ENCODE results near the gene ILF3. TPM values are rescaled to one million over a fixed set of nuclear protein-coding genes. Genes with fewer than 3 reads are reported as not detected.
A peak's percentile ranks its signal among the peaks of the same experiment; 100 is the strongest.

The ILF3 gene
- 100 to 1,000 TPM; 407 to 408 TPM for total RNA-seq

- peak; percentile 100 for DNase-seq
- ChIA-PET POLR2A (interaction anchor here (0.9 to 1.9 kb wide), 6 partner anchors 10 to 103 kb away, joined by 3 to 13 read pairs (median 4); no protein-coding TSS in a partner anchor), CTCF (interaction anchor here (1.0 to 13.9 kb wide), 4 partner anchors 46 to 170 kb away, joined by 3 to 421 read pairs (median 6); no protein-coding TSS in a partner anchor)
- peak; percentile 79 for ATAC-seq
- Mint-ChIP-seq H3K4me3 (peak within 1 kb of the TSS; percentile 84), H3K4me1 (ENCODE audit: low read depth) (peaks cover 38% of the 10 kb centered on the region), H3K27ac (peak within 1 kb of the TSS; percentile 94), H3K27me3 (ENCODE audit: low read depth) (no peaks in the 10 kb centered on the region), H3K36me3 (ENCODE audit: low read depth) (peaks cover 39% of the 10 kb centered on the region), H3K9me3 (ENCODE audit: insufficient read depth) (no peaks in the 10 kb centered on the region)
Observed at GRCh38 chr19:10653732-10654609, at the start of gene ILF3. TSS of gene ILF3 (plus strand) at chr19:10654346. CDS start at chr19:10670606, 16,260 bp downstream.

- peak; percentile 34 for DNase-seq
- Mint-ChIP-seq H3K27ac (peak overlapping the region; percentile 100), H3K36me3 (ENCODE audit: low read depth) (peaks cover 16% of the 10 kb centered on the region), H3K9me3 (ENCODE audit: insufficient read depth) (no peaks in the 10 kb centered on the region), H3K4me3 (peak overlapping the region; percentile 94), H3K4me1 (ENCODE audit: low read depth) (peaks cover 26% of the 10 kb centered on the region), H3K27me3 (ENCODE audit: low read depth) (peaks cover 5% of the 10 kb centered on the region)
- ChIA-PET POLR2A (interaction anchor here (0.6 to 3.8 kb wide), 19 partner anchors 7 to 199 kb away, joined by 3 to 35 read pairs (median 5); partner anchors contain the start of gene SLC44A2), CTCF (interaction anchor here (0.9 to 6.5 kb wide), 9 partner anchors 9 to 113 kb away, joined by 3 to 70 read pairs (median 3); partner anchors contain the start of genes DNM2 and QTRT1)
- no peak for ATAC-seq
Observed at GRCh38 chr19:10604460-10604980, 49.6 kb upstream of the ILF3 start.

DNA sequence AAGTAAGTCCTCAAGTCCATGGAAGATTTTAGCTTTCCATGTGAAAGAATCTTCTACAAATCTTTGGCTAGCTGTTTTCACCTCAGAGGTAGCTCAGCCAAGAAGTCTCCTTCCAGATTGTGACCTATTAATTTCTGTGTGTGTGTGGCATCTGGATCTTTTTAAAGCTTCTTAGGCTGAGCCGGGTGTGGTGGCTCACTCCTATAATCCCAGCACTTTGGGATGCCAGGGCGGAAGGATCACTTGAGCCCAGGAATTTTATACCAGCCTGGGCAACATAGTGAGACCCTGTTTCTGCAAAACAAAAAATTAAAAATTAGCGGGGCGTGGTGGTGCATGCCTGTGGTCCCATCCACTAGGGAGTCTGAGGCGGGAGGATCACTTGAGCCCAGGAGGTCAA lies 42.2 kb upstream of the ILF3 start:
- ChIA-PET CTCF (interaction anchor here (2.2 to 3.6 kb wide), 2 partner anchors 31 to 33 kb away, joined by 10 to 14 read pairs; no protein-coding TSS in a partner anchor), POLR2A (interaction anchor here (0.6 to 2.0 kb wide), 4 partner anchors 8 to 37 kb away, joined by 3 to 10 read pairs (median 4); no protein-coding TSS in a partner anchor)
- Mint-ChIP-seq H3K4me3 (no peak overlapping the region), H3K27me3 (ENCODE audit: low read depth) (no peaks in the 10 kb centered on the region), H3K27ac (no peak overlapping the region), H3K9me3 (ENCODE audit: insufficient read depth) (no peaks in the 10 kb centered on the region), H3K36me3 (ENCODE audit: low read depth) (peaks cover 18% of the 10 kb centered on the region), H3K4me1 (ENCODE audit: low read depth) (peaks cover 24% of the 10 kb centered on the region)
- no peak for ATAC-seq
- no peak for DNase-seq

- Mint-ChIP-seq H3K36me3 (ENCODE audit: low read depth) (peaks cover 18% of the 10 kb centered on the region), H3K27me3 (ENCODE audit: low read depth) (no peaks in the 10 kb centered on the region), H3K27ac (peak overlapping the region; percentile 55), H3K4me1 (ENCODE audit: low read depth) (peaks cover 26% of the 10 kb centered on the region), H3K9me3 (ENCODE audit: insufficient read depth) (no peaks in the 10 kb centered on the region), H3K4me3 (no peak overlapping the region)
- DNase-seq: no peak
- POLR2A ChIA-PET: interaction anchor here (0.6 to 2.0 kb wide), 2 partner anchors 9 to 10 kb away, joined by 3 to 10 read pairs; no protein-coding TSS in a partner anchor
- no peak for ATAC-seq
- CTCF ChIA-PET: interaction anchor here (2.2 to 3.6 kb wide), 2 partner anchors 32 kb away, joined by 10 to 14 read pairs; no protein-coding TSS in a partner anchor
Observed at GRCh38 chr19:10612499-10613119, 41.5 kb upstream of the ILF3 start.

- DNase-seq: no peak
- ATAC-seq: no peak
- POLR2A ChIA-PET: interaction anchor here (0.6 to 1.7 kb wide), 3 partner anchors 12 to 38 kb away, joined by 3 to 11 read pairs (median 3); no protein-coding TSS in a partner anchor
- CTCF ChIA-PET: interaction anchor here (0.7 to 1.3 kb wide), 4 partner anchors 19 to 102 kb away, joined by 3 to 4 read pairs (median 3); partner anchors contain the start of gene DNM2
- H3K27ac Mint-ChIP-seq: peak overlapping the region; percentile 80
- peaks cover 22% of the 10 kb centered on the region for H3K36me3 Mint-ChIP-seq (ENCODE audit: low read depth)
- peak overlapping the region; percentile 18 for H3K4me3 Mint-ChIP-seq
- no peaks in the 10 kb centered on the region for H3K9me3 Mint-ChIP-seq (ENCODE audit: insufficient read depth)
- H3K27me3 Mint-ChIP-seq (ENCODE audit: low read depth): no peaks in the 10 kb centered on the region
- H3K4me1 Mint-ChIP-seq (ENCODE audit: low read depth): peaks cover 35% of the 10 kb centered on the region
Observed at GRCh38 chr19:10615429-10616023, 38.6 kb upstream of the ILF3 start.

GRCh38 chr19:10617409-10618121 lies 36.6 kb upstream of the ILF3 start:
- peaks cover 36% of the 10 kb centered on the region for H3K36me3 Mint-ChIP-seq (ENCODE audit: low read depth)
- no peak overlapping the region for H3K4me3 Mint-ChIP-seq
- no peaks in the 10 kb centered on the region for H3K27me3 Mint-ChIP-seq (ENCODE audit: low read depth)
- peak overlapping the region; percentile 27 for H3K27ac Mint-ChIP-seq
- no peak for ATAC-seq
- peaks cover 50% of the 10 kb centered on the region for H3K4me1 Mint-ChIP-seq (ENCODE audit: low read depth)
- ChIA-PET POLR2A (interaction anchor here (0.6 to 6.7 kb wide), 2 partner anchors 14 to 316 kb away, joined by 5 to 35 read pairs; no protein-coding TSS in a partner anchor), CTCF (interaction anchor here (1.4 kb wide), 1 partner anchor 36 kb away, joined by 10 read pairs; no protein-coding TSS in a partner anchor)
- DNase-seq: no peak
- no peaks in the 10 kb centered on the region for H3K9me3 Mint-ChIP-seq (ENCODE audit: insufficient read depth)

DNA sequence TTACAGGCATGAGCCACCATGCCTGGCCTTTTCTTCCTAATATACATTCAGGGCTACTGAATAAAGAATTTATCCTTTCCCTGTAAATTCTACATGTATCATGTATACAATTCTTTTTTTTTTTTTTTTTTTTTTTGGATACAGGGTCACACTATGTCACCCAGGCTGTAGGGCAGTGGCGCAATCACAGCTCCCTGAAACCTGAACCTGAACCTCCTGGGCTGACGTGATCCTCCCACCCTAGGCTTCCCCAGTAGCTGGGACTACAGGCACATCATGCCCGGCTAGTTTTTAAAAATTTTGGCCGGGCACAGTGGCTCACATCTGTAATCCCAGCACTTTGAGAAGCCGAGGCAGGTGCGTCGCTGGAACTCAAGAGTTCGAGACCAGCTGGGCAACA lies 35.3 kb upstream of the ILF3 start:
- Mint-ChIP-seq H3K27me3 (ENCODE audit: low read depth) (no peaks in the 10 kb centered on the region), H3K36me3 (ENCODE audit: low read depth) (peaks cover 28% of the 10 kb centered on the region), H3K27ac (no peak overlapping the region), H3K4me1 (ENCODE audit: low read depth) (peaks cover 49% of the 10 kb centered on the region), H3K4me3 (no peak overlapping the region), H3K9me3 (ENCODE audit: insufficient read depth) (no peaks in the 10 kb centered on the region)
- DNase-seq: no peak
- POLR2A ChIA-PET: interaction anchor here (6.7 kb wide), 1 partner anchor 16 kb away, joined by 35 read pairs; no protein-coding TSS in a partner anchor
- no peak for ATAC-seq
- CTCF ChIA-PET: interaction anchor here (1.1 to 1.2 kb wide), 2 partner anchors 26 to 38 kb away, joined by 3 to 4 read pairs; no protein-coding TSS in a partner anchor

DNA sequence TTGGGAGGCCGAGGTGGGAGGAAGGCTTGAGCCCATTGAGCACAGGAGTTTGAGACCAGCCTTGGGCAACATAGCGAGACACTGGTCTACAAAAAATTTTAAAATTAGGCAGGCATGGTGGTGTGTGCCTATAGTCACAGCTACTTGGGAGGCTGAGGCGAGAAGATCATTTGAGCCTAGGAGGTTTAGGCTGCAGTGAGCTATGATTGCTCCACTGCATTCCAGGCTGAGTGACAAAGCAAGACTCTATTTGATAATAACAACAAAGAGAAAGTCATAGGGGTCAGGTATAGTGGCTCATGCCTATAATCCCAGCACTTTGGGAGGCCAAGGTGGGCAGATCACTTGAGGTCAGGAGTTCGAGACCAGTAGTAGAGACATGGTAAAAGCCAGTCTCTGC lies 33.4 kb upstream of the ILF3 start:
- CTCF ChIA-PET: interaction anchor here (0.6 to 3.9 kb wide), 2 partner anchors 16 to 39 kb away, joined by 3 to 26 read pairs; no protein-coding TSS in a partner anchor
- H3K4me1 Mint-ChIP-seq (ENCODE audit: low read depth): peaks cover 49% of the 10 kb centered on the region
- ATAC-seq (no peak), DNase-seq (no peak)
- POLR2A ChIA-PET: interaction anchor here (6.7 kb wide), 1 partner anchor 18 kb away, joined by 35 read pairs; no protein-coding TSS in a partner anchor
- H3K9me3 Mint-ChIP-seq (ENCODE audit: insufficient read depth): no peaks in the 10 kb centered on the region
- H3K4me3 Mint-ChIP-seq: no peak overlapping the region
- no peaks in the 10 kb centered on the region for H3K27me3 Mint-ChIP-seq (ENCODE audit: low read depth)
- H3K36me3 Mint-ChIP-seq (ENCODE audit: low read depth): peaks cover 26% of the 10 kb centered on the region
- peak overlapping the region; percentile 76 for H3K27ac Mint-ChIP-seq

GRCh38 chr19:10621966-10622365 lies 32.2 kb upstream of the ILF3 start:
- H3K9me3 Mint-ChIP-seq (ENCODE audit: insufficient read depth): no peaks in the 10 kb centered on the region
- no peak overlapping the region for H3K4me3 Mint-ChIP-seq
- peaks cover 48% of the 10 kb centered on the region for H3K4me1 Mint-ChIP-seq (ENCODE audit: low read depth)
- ChIA-PET POLR2A (interaction anchor here (0.6 to 6.7 kb wide), 4 partner anchors 19 to 113 kb away, joined by 3 to 35 read pairs (median 4); no protein-coding TSS in a partner anchor), CTCF (interaction anchor here (1.1 to 3.9 kb wide), 3 partner anchors 22 to 40 kb away, joined by 4 to 26 read pairs (median 9); no protein-coding TSS in a partner anchor)
- no peak for DNase-seq
- peak overlapping the region; percentile 79 for H3K27ac Mint-ChIP-seq
- no peaks in the 10 kb centered on the region for H3K27me3 Mint-ChIP-seq (ENCODE audit: low read depth)
- peaks cover 28% of the 10 kb centered on the region for H3K36me3 Mint-ChIP-seq (ENCODE audit: low read depth)
- ATAC-seq: no peak

DNA sequence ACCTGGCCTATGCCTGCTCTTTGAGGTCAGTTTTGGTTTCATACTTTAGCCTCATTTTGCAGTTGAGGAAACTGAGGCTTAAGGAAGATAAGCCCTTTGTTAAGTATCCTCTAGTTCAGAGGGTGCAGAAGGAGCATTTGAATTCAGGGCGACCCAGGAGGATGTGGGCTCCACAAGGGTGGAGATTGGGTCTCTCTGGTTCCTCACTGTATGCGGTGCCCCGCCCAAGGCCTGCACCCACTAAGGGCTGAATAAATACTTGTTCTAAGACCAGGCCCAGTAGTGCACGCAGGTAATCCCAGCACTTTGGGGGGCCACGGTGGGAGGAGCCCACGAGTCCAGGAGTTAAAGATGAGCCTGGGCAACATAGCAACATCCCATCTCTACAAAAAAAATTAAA lies 29.6 kb upstream of the ILF3 start:
- peak overlapping the region; percentile 89 for H3K27ac Mint-ChIP-seq

More for the DNA sequence above, 29.6 kb upstream of the ILF3 start:
- ATAC-seq (peak; percentile 90), DNase-seq (peak; percentile 67)
- peak overlapping the region; percentile 34 for H3K4me3 Mint-ChIP-seq
- H3K9me3 Mint-ChIP-seq (ENCODE audit: insufficient read depth): no peaks in the 10 kb centered on the region
- H3K4me1 Mint-ChIP-seq (ENCODE audit: low read depth): peaks cover 43% of the 10 kb centered on the region
- ChIA-PET POLR2A (interaction anchor here (1.3 to 1.9 kb wide), 2 partner anchors 19 to 21 kb away, joined by 3 to 12 read pairs; no protein-coding TSS in a partner anchor), CTCF (interaction anchor here (0.8 to 1.4 kb wide), 2 partner anchors 19 to 43 kb away, joined by 3 to 5 read pairs; no protein-coding TSS in a partner anchor)
- peaks cover 36% of the 10 kb centered on the region for H3K36me3 Mint-ChIP-seq (ENCODE audit: low read depth)
- no peaks in the 10 kb centered on the region for H3K27me3 Mint-ChIP-seq (ENCODE audit: low read depth)
